HepG2 (cell line): ENCODE measurements around the gene TUBG2. TPM values are rescaled to one million over a fixed set of nuclear protein-coding genes. Genes with fewer than 3 reads are reported as not detected.

Experiments
- ATAC-seq: fragments of 200-7000 bp; cut with Tn5 transposase; 3 replicates; pipeline ENCODE4 v1.9.1; 2020; ENCODE audit warnings: mild to moderate bottlenecking, moderate library complexity
- BruUV-seq: library from RNA; stranded (reverse); fragments of 400-500 nt; replicated peaks from 2 replicates; lab custom pipeline; 2021; lab: Mats Ljungman, UMichigan
- CTCF ChIA-PET: fragments of 300-600 bp; formaldehyde crosslinking; extraction: SDS; loops from one replicate; lab custom pipeline; 2021; ENCODE audit warnings: low total read pairs, inconsistent platforms, low intra/inter-chr PET ratio; lab: Yijun Ruan, JAX
- POLR2A ChIA-PET: fragments of 350-600 bp; sonication (Branson Sonifier 250); formaldehyde crosslinking; loops from one replicate; lab custom pipeline; 2020; ENCODE audit warnings: antibody characterized with exemption, inconsistent platforms; lab: Yijun Ruan, JAX
- DNase-seq: peaks from one replicate; pipeline ENCODE4 v3.0.0-alpha.2; 2015; ENCODE audit warnings: low spot score
- FAIRE-seq: peaks from 3 replicates; lab custom pipeline; 2011; peaks lifted over from hg19 to GRCh38; lab: Jason Lieb, UNC
- H2AFZ ChIP-seq: one replicate; pipeline ENCODE4 v1.6.1; 2011; ENCODE audit warnings: low read length, inconsistent platforms
- H3K27ac ChIP-seq: fragments of 300-600 bp; 3 replicates; pipeline ENCODE4 v1.8.0; 2011; ENCODE audit warnings: mixed run types, mild to moderate bottlenecking, mixed read lengths, low read length, inconsistent platforms; ENCODE audit not compliant: insufficient read depth; ENCODE audit errors: extremely low read length
- H3K27me3 ChIP-seq, 2 experiments: fragments of 200-600 bp in 1 of 2; 2 replicates in 1 of 2; 3 replicates in 1 of 2; pipeline versions ENCODE4 v1.6.0 to v1.8.0; 2011; ENCODE audit warnings: low read length in 2 of 2, mild to moderate bottlenecking in 2 of 2, moderate library complexity in 2 of 2, inconsistent platforms in 1 of 2; ENCODE audit not compliant: insufficient read depth in 2 of 2, control insufficient read depth in 1 of 2
- H3K36me3 ChIP-seq, 2 experiments: fragments of 200-600 bp in 1 of 2; replicated peaks in 1 of 2; 2 replicates in 1 of 2; 3 replicates in 1 of 2; pipeline versions ENCODE4 v1.5.1 to v1.8.0; 2011; ENCODE audit warnings: low read length in 2 of 2, inconsistent platforms in 1 of 2; ENCODE audit not compliant: insufficient read depth in 2 of 2, control insufficient read depth in 1 of 2
- H3K4me1 ChIP-seq: 2 replicates; pipeline ENCODE4 v1.5.1; 2012; ENCODE audit warnings: low read length, inconsistent platforms; ENCODE audit not compliant: insufficient read depth
- H3K4me2 ChIP-seq: 2 replicates; pipeline ENCODE4 v1.6.0; 2011; ENCODE audit warnings: low read depth, low read length, inconsistent platforms
- H3K4me3 ChIP-seq, 3 experiments: fragments of 200-600 bp in 1 of 3; sonication (generic), shearing (Covaris generic) in 1 of 3; replicated peaks in 1 of 3; 2 replicates each; pipeline ENCODE4 v1.5.1; 2011 to 2016; ENCODE audit warnings: low read length in 3 of 3, inconsistent platforms in 2 of 3, low read depth in 2 of 3, mild to moderate bottlenecking in 2 of 3, control low read depth in 1 of 3, mixed read lengths in 1 of 3; ENCODE audit not compliant: insufficient read depth in 1 of 3
- H3K79me2 ChIP-seq: one replicate; pipeline ENCODE4 v1.6.1; 2011; ENCODE audit warnings: low read length, inconsistent platforms; ENCODE audit not compliant: insufficient read depth
- H3K9ac ChIP-seq: 2 replicates; pipeline ENCODE4 v1.6.0; 2011; ENCODE audit warnings: mild to moderate bottlenecking, low read depth, low read length, inconsistent platforms; ENCODE audit not compliant: insufficient read depth
- H3K9me3 ChIP-seq: 2 replicates; pipeline ENCODE4 v1.5.1; 2012; ENCODE audit warnings: mild to moderate bottlenecking, low read length
- H4K20me1 ChIP-seq: 2 replicates; pipeline ENCODE4 v1.6.0; 2011; ENCODE audit warnings: inconsistent platforms, mild to moderate bottlenecking, low read length, moderate library complexity; ENCODE audit not compliant: insufficient read depth
- MZF1 ChIP-seq: sonication (generic); formaldehyde crosslinking; IDR thresholded peaks from 2 replicates; pipeline ENCODE4 v1.8.1; 2023; ENCODE audit warnings: mild to moderate bottlenecking, missing genetic modification reagents, borderline replicate concordance
- YEATS4 ChIP-seq: sonication (generic); formaldehyde crosslinking; IDR thresholded peaks from 2 replicates; pipeline ENCODE4 v1.4.0; 2020; ENCODE audit warnings: missing genetic modification reagents, borderline replicate concordance
- ZNF552 ChIP-seq: sonication (generic); formaldehyde crosslinking; IDR thresholded peaks from 2 replicates; pipeline ENCODE4 v1.9.0; 2022; ENCODE audit warnings: missing genetic modification reagents, mild to moderate bottlenecking, borderline replicate concordance
- ZNF556 ChIP-seq: sonication (generic); formaldehyde crosslinking; IDR thresholded peaks from 2 replicates; pipeline ENCODE4 v1.4.0; 2020; ENCODE audit warnings: mild to moderate bottlenecking, missing genetic modification reagents, borderline replicate concordance
- ZNF644 ChIP-seq: IDR thresholded peaks from 2 replicates; pipeline ENCODE4 v1.6.1; 2016; ENCODE audit warnings: low read depth
- WGBS: methylation state at CpG from one replicate; pipeline ENCODE4 v1.1.6; 2017; ENCODE audit warnings: low lambda C conversion rate; 5-methylcytosine and 5-hydroxymethylcytosine counted together
- in situ Hi-C: cut with HindIII; loops from 2 replicates; pipeline ENCODE4 v1.10.0; 2017; ENCODE audit warnings: low pct_unique_long_range_greater_than_20kb; ENCODE audit not compliant: extremely low pct_ligation_motif_present
- intact Hi-C: fragments of 100-400 bp; cut with micrococcal nuclease; formaldehyde crosslinking; loops from one replicate; pipeline ENCODE4 v1.10.0; 2022; ENCODE audit not compliant: unreplicated experiment
- polyA plus RNA-seq, 8 experiments: library from polyadenylated mRNA; depleted of rRNA in 3 of 8; stranded (reverse) in 7 of 8; unstranded in 1 of 8; fragments of >200 nt; fragmentation: Illumina TruSeq in 4 of 8; extraction: Trizol in 4 of 8; gene quantifications; 2 replicates each; pipeline versions ENCODE4 v1.2.1 to v1.2.3, GENCODE V29; 2011 to 2016; ENCODE audit warnings: low read depth in 4 of 8, missing spikeins in 1 of 8, mixed read lengths in 1 of 8; ENCODE audit not compliant: insufficient read depth in 1 of 8
- total RNA-seq, 5 experiments: library from RNA; depleted of rRNA; stranded (reverse); fragments of >200 nt; fragmentation: Illumina TruSeq; extraction: Trizol; gene quantifications; 2 replicates each; pipeline ENCODE4 v1.2.3, GENCODE V29; 2016; ENCODE audit warnings: low read depth in 1 of 5
- TF ChIP-seq, protein P1 (sequence below): sonication (generic); formaldehyde crosslinking; IDR thresholded peaks from 2 replicates; pipeline ENCODE4 v1.4.0; 2020; ENCODE audit warnings: missing genetic modification reagents, borderline replicate concordance
- TF ChIP-seq, protein P2 (sequence below): IDR thresholded peaks from 2 replicates; pipeline ENCODE4 v1.6.1; 2016; ENCODE audit warnings: missing biosample characterization, missing genetic modification reagents, low read depth
- TF ChIP-seq, protein P3 (sequence below): sonication (generic); formaldehyde crosslinking; IDR thresholded peaks from 2 replicates; pipeline ENCODE4 v1.5.1; 2020; ENCODE audit warnings: missing genetic modification reagents, mild to moderate bottlenecking, borderline replicate concordance
- TF ChIP-seq, protein P4 (sequence below): sonication (generic); formaldehyde crosslinking; IDR thresholded peaks from 2 replicates; pipeline ENCODE4 v1.4.0; 2020; ENCODE audit warnings: missing genetic modification reagents, mild to moderate bottlenecking, borderline replicate concordance

Gene TUBG2
- total and polyA plus RNA-seq, 2 of the 13 experiments (the other 11 are each of a cell fraction or from before 2014, with no cell fraction given): 16.0 to 42.3 TPM

DNA sequence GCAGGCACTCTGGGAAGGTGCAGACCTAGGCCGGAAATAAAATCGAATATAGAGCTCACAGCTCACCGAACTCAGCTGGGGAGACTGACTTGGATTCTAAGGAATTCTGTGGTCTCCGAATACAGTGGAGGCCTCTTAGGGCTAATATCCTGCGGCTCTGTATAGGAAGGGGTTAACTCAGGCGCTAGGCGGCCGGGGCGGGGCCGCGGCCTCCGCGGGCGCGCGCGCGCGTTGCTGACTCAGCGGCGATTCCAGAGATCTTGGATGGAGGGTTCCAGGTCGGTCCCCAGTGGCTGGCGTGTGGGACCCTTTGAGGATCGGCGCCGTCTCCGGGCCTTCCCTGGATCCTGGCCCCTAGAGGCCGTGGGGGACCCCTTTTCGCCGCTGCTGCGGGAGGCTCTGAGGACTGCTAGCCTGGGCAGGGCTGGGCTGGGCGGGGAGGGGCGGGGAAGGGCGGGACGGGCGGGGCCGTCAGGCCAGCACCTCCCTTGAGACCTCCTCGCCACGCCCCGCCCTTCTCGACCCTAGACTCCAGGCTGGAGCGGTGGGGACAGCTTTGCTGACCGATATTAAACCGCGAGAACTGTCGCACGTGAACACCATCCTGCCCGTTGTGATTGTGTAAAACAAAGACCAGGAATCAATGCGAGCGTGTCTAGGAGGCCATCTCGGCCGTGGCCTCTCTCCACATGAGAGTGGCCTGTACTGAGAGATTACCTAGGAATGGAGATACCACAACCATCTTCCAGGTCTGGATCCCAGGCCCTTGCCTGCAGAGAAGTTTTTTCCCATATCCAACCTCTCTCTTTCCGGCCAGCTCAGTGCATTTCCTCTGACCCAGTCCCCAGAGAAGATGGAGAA lies 19.1 kb downstream of the TUBG2 start:
- H3K4me2 ChIP-seq: peak overlapping the region; percentile 99
- peak overlapping the region; percentile 79 to 88 (median 85) for H3K4me3 ChIP-seq
- peaks cover 22% of the 10 kb centered on the region for H3K79me2 ChIP-seq
- H2AFZ ChIP-seq: peak overlapping the region; percentile 37
- CTCF ChIA-PET: no interaction called here
- TSS peak; percentile 97 for BruUV-seq
- peak overlapping the region; percentile 97 for H3K27ac ChIP-seq
- POLR2A ChIA-PET: interaction anchor here (0.6 to 6.3 kb wide), 22 partner anchors 10 to 690 kb away, joined by 3 to 65 read pairs (median 4); partner anchors contain the start of genes CNTD1, COA3, NAGLU and PSMC3IP
- FAIRE-seq: peak; percentile 97
- no peaks in the 10 kb centered on the region; the same call in 1 of the 2 replicates for H4K20me1 ChIP-seq
- peaks cover 3 to 7% of the 10 kb centered on the region in 2 experiments; a peak in 3 of 5 replicates for H3K36me3 ChIP-seq
- H3K27me3 ChIP-seq: no peaks in the 10 kb centered on the region
- peaks cover 57% of the 10 kb centered on the region for H3K4me1 ChIP-seq
- ATAC-seq: peak; percentile 53
- peak; percentile 98 for DNase-seq
- WGBS: 2% methylated on average over 42 of the region's 53 CpGs
- in situ Hi-C loops (no loop called here), intact Hi-C loops (loop anchor here (2.0 kb wide), 1 partner anchor 69 kb away; the partner anchor contains the start of genes RETREG3 and TUBG1)
- peak overlapping the region; percentile 94 for H3K9ac ChIP-seq
- no peaks in the 10 kb centered on the region for H3K9me3 ChIP-seq
- TF ChIP-seq, protein P1, sequence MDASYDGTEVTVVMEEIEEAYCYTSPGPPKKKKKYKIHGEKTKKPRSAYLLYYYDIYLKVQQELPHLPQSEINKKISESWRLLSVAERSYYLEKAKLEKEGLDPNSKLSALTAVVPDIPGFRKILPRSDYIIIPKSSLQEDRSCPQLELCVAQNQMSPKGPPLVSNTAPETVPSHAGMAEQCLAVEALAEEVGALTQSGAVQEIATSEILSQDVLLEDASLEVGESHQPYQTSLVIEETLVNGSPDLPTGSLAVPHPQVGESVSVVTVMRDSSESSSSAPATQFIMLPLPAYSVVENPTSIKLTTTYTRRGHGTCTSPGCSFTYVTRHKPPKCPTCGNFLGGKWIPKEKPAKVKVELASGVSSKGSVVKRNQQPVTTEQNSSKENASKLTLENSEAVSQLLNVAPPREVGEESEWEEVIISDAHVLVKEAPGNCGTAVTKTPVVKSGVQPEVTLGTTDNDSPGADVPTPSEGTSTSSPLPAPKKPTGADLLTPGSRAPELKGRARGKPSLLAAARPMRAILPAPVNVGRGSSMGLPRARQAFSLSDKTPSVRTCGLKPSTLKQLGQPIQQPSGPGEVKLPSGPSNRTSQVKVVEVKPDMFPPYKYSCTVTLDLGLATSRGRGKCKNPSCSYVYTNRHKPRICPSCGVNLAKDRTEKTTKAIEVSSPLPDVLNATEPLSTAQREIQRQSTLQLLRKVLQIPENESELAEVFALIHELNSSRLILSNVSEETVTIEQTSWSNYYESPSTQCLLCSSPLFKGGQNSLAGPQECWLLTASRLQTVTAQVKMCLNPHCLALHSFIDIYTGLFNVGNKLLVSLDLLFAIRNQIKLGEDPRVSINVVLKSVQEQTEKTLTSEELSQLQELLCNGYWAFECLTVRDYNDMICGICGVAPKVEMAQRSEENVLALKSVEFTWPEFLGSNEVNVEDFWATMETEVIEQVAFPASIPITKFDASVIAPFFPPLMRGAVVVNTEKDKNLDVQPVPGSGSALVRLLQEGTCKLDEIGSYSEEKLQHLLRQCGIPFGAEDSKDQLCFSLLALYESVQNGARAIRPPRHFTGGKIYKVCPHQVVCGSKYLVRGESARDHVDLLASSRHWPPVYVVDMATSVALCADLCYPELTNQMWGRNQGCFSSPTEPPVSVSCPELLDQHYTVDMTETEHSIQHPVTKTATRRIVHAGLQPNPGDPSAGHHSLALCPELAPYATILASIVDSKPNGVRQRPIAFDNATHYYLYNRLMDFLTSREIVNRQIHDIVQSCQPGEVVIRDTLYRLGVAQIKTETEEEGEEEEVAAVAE (CRISPR knock-in tag): peak; percentile 67; the same call in 1 of the 2 replicates
- no peak for TF ChIP-seq MZF1
- 0 out of 2 replicates have a peak, but pooled peaks have one; percentile 4 for TF ChIP-seq ZNF556 (CRISPR knock-in tag)
- no peak; the same call in 1 of the 2 replicates for TF ChIP-seq ZNF644 (CRISPR knock-in tag)
- TF ChIP-seq, protein P2, sequence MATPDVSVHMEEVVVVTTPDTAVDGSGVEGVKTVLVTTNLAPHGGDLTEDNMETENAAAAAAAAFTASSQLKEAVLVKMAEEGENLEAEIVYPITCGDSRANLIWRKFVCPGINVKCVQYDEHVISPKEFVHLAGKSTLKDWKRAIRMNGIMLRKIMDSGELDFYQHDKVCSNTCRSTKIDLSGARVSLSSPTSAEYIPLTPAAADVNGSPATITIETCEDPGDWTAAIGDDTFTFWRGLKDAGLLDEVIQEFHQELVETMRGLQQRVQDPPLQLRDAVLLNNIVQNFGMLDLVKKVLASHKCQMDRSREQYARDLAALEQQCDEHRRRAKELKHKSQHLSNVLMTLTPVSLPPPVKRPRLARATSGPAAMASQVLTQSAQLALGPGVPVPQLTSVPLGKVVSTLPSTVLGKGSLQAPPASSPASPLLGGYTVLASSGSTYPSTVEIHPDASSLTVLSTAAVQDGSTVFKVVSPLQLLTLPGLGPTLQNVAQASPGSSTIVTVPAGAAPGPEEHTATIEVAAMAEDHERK (CRISPR knock-in tag): no peak
- TF ChIP-seq, protein P3, sequence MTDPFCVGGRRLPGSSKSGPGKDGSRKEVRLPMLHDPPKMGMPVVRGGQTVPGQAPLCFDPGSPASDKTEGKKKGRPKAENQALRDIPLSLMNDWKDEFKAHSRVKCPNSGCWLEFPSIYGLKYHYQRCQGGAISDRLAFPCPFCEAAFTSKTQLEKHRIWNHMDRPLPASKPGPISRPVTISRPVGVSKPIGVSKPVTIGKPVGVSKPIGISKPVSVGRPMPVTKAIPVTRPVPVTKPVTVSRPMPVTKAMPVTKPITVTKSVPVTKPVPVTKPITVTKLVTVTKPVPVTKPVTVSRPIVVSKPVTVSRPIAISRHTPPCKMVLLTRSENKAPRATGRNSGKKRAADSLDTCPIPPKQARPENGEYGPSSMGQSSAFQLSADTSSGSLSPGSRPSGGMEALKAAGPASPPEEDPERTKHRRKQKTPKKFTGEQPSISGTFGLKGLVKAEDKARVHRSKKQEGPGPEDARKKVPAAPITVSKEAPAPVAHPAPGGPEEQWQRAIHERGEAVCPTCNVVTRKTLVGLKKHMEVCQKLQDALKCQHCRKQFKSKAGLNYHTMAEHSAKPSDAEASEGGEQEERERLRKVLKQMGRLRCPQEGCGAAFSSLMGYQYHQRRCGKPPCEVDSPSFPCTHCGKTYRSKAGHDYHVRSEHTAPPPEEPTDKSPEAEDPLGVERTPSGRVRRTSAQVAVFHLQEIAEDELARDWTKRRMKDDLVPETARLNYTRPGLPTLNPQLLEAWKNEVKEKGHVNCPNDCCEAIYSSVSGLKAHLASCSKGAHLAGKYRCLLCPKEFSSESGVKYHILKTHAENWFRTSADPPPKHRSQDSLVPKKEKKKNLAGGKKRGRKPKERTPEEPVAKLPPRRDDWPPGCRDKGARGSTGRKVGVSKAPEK (CRISPR knock-in tag): 0 out of 2 replicates have a peak, but pooled peaks have one; percentile 80
- TF ChIP-seq, protein P4, sequence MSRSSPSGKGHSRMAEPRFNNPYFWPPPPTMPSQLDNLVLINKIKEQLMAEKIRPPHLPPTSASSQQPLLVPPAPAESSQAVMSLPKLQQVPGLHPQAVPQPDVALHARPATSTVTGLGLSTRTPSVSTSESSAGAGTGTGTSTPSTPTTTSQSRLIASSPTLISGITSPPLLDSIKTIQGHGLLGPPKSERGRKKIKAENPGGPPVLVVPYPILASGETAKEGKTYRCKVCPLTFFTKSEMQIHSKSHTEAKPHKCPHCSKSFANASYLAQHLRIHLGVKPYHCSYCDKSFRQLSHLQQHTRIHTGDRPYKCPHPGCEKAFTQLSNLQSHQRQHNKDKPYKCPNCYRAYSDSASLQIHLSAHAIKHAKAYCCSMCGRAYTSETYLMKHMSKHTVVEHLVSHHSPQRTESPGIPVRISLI (CRISPR knock-in tag): no peak
- no peak for TF ChIP-seq ZNF552 (CRISPR knock-in tag)
- peak; percentile 90 for TF ChIP-seq YEATS4 (CRISPR knock-in tag)
